Measurements from ENCODE around the gene GSTT2B.
"Not testable (repeated sequence)": the region's sequence is repeated elsewhere in the genome, so short reads cannot be mapped to it uniquely, and the experiment has no call there.

Gene GSTT2B

GRCh38 chr22:23922921-23923320, 38.1 kb downstream of the GSTT2B start:
- H3K9me3 ChIP-seq (ENCODE audit: control insufficient read depth, low read depth, low read length) = peaks cover 5% of the 10 kb centered on the region
- no peak overlapping the region for H3K27ac ChIP-seq (ENCODE audit: low read length)
- H3K27me3 ChIP-seq (ENCODE audit: control insufficient read depth, insufficient read depth, low read length) = no peaks in the 10 kb centered on the region
- no peak overlapping the region for H3K9ac ChIP-seq (ENCODE audit: low read length)
- no peak overlapping the region for H3K4me3 ChIP-seq (ENCODE audit: low read length)
- H3K36me3 ChIP-seq (ENCODE audit: control insufficient read depth, low read depth, low read length) = peaks cover 4% of the 10 kb centered on the region
- no peaks in the 10 kb centered on the region for H3K4me1 ChIP-seq (ENCODE audit: control insufficient read depth, low read depth, low read length)

GRCh38 chr22:23921586-23922201, 39.3 kb downstream of the GSTT2B start:
- not testable (repeated sequence) for H3K27me3 ChIP-seq (ENCODE audit: control insufficient read depth, insufficient read depth, low read length); H3K9ac ChIP-seq (ENCODE audit: low read length); H3K9me3 ChIP-seq (ENCODE audit: control insufficient read depth, low read depth, low read length); H3K4me1 ChIP-seq (ENCODE audit: control insufficient read depth, low read depth, low read length); H3K27ac ChIP-seq (ENCODE audit: low read length); H3K4me3 ChIP-seq (ENCODE audit: low read length); H3K36me3 ChIP-seq (ENCODE audit: control insufficient read depth, low read depth, low read length)

DNA sequence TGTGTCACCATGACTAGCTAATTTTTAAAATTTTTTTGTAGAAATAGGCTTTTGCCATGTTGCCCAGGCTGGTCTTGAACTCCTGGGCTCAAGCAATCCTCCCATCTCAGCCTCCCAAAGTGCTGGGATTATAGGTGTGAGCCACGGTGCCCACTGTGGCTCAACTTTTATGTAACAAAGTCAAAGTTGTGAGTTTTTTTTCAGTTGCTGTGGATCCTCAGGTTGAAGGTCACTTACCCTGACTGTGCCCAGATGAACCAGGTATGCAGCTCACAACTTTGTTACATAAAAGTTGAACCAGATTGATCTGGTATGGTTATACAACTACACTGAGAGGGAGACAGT, 40.8 kb downstream of the GSTT2B start:
- not testable (repeated sequence) for H3K4me1 ChIP-seq (ENCODE audit: control insufficient read depth, low read depth, low read length); H3K9me3 ChIP-seq (ENCODE audit: control insufficient read depth, low read depth, low read length); H3K27me3 ChIP-seq (ENCODE audit: control insufficient read depth, insufficient read depth, low read length); H3K36me3 ChIP-seq (ENCODE audit: control insufficient read depth, low read depth, low read length); H3K27ac ChIP-seq (ENCODE audit: low read length); H3K4me3 ChIP-seq (ENCODE audit: low read length); H3K9ac ChIP-seq (ENCODE audit: low read length)

DNA sequence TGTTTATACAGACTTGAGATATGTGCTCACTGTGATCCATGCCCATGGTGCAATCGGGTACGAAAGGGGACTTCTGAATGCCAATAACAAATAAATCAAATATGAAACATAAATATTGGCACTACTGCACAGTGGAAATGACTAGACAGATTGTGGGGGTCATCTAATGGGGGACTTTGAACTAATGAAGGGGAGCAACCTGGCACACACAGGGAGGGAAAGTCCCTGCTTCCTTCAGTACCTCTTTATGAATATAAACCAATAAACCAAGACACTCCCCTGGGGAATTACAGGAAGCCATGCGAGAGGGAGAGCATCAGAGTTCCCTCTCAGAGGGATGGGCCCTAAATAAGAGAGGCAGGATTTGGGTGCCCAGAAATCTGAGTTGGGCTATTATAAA, 45.7 kb downstream of the GSTT2B start:
- H3K27me3 ChIP-seq (ENCODE audit: control insufficient read depth, insufficient read depth, low read length) = no peaks in the 10 kb centered on the region
- no peaks in the 10 kb centered on the region for H3K36me3 ChIP-seq (ENCODE audit: control insufficient read depth, low read depth, low read length)
- no peaks in the 10 kb centered on the region for H3K9me3 ChIP-seq (ENCODE audit: control insufficient read depth, low read depth, low read length)
- H3K4me3 ChIP-seq (ENCODE audit: low read length) = no peak overlapping the region
- H3K4me1 ChIP-seq (ENCODE audit: control insufficient read depth, low read depth, low read length) = peaks cover 8% of the 10 kb centered on the region
- no peak overlapping the region for H3K27ac ChIP-seq (ENCODE audit: low read length)
- H3K9ac ChIP-seq (ENCODE audit: low read length) = no peak overlapping the region

DNA sequence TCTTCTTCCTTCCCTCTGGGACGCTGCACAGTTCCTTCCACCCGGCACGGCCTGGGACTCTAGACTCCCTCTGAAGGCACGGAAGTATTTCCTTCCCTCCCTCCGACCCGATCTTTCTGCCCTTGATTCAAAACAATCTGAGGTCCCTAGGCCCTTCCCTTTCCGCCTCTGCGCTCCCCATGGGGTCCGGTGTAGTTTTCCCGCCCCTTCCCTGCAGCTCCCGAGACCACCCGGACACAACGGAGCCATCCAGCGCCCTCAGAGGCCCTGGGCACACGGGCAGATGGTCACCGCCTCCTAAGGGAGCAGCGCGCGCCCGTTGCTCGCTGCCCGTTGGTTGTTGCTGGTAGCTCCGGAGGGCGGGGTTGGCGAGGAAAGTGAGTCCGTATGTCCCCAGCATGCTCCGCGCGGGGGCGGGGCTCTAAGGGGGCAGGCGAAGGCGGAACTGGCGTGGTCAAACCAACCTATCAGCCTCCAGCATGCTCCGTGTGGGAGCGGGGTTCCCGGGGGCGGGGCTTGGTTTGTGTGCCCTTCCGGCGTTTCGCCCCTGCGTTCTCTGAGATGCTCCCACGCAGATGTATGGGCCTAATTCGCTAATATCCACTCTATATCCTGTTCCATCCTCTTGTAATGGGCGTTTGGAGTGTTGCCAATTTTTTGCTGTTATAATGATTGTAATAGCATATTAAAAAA, 47.2 kb downstream of the GSTT2B start:
- Histone ChIP-seq H3K4me3 (ENCODE audit: low read length) (peak overlapping the region; percentile 65), H3K9me3 (ENCODE audit: control insufficient read depth, low read depth, low read length) (no peaks in the 10 kb centered on the region), H3K27me3 (ENCODE audit: control insufficient read depth, insufficient read depth, low read length) (no peaks in the 10 kb centered on the region)

GRCh38 chr22:23913306-23913660, 47.7 kb downstream of the GSTT2B start:
- Histone ChIP-seq H3K36me3 (ENCODE audit: control insufficient read depth, low read depth, low read length) (no peaks in the 10 kb centered on the region), H3K4me1 (ENCODE audit: control insufficient read depth, low read depth, low read length) (peaks cover 22% of the 10 kb centered on the region), H3K9me3 (ENCODE audit: control insufficient read depth, low read depth, low read length) (no peaks in the 10 kb centered on the region), H3K4me3 (ENCODE audit: low read length) (peak overlapping the region; percentile 65), H3K27me3 (ENCODE audit: control insufficient read depth, insufficient read depth, low read length) (no peaks in the 10 kb centered on the region), H3K9ac (ENCODE audit: low read length) (peak overlapping the region; percentile 71), H3K27ac (ENCODE audit: low read length) (peak overlapping the region; percentile 80)

More for the DNA sequence above, 47.2 kb downstream of the GSTT2B start:
- H3K9ac ChIP-seq (ENCODE audit: low read length) = peak overlapping the region; percentile 71
- H3K4me1 ChIP-seq (ENCODE audit: control insufficient read depth, low read depth, low read length) = peaks cover 17% of the 10 kb centered on the region
- H3K36me3 ChIP-seq (ENCODE audit: control insufficient read depth, low read depth, low read length) = no peaks in the 10 kb centered on the region
- peak overlapping the region; percentile 80 for H3K27ac ChIP-seq (ENCODE audit: low read length)

- Histone ChIP-seq H3K36me3 (ENCODE audit: control insufficient read depth, low read depth, low read length) (no peaks in the 10 kb centered on the region), H3K4me1 (ENCODE audit: control insufficient read depth, low read depth, low read length) (peaks cover 24% of the 10 kb centered on the region), H3K27me3 (ENCODE audit: control insufficient read depth, insufficient read depth, low read length) (no peaks in the 10 kb centered on the region), H3K27ac (ENCODE audit: low read length) (no peak overlapping the region), H3K4me3 (ENCODE audit: low read length) (no peak overlapping the region), H3K9me3 (ENCODE audit: control insufficient read depth, low read depth, low read length) (no peaks in the 10 kb centered on the region), H3K9ac (ENCODE audit: low read length) (no peak overlapping the region)
Measured at GRCh38 chr22:23912293-23912903, 48.6 kb downstream of the GSTT2B start.

- Histone ChIP-seq H3K27ac (ENCODE audit: low read length) (no peak overlapping the region), H3K4me3 (ENCODE audit: low read length) (no peak overlapping the region), H3K9me3 (ENCODE audit: control insufficient read depth, low read depth, low read length) (no peaks in the 10 kb centered on the region), H3K9ac (ENCODE audit: low read length) (no peak overlapping the region), H3K4me1 (ENCODE audit: control insufficient read depth, low read depth, low read length) (peaks cover 24% of the 10 kb centered on the region), H3K36me3 (ENCODE audit: control insufficient read depth, low read depth, low read length) (no peaks in the 10 kb centered on the region), H3K27me3 (ENCODE audit: control insufficient read depth, insufficient read depth, low read length) (no peaks in the 10 kb centered on the region)
Measured at GRCh38 chr22:23911318-23911980, 49.5 kb downstream of the GSTT2B start.

DNA sequence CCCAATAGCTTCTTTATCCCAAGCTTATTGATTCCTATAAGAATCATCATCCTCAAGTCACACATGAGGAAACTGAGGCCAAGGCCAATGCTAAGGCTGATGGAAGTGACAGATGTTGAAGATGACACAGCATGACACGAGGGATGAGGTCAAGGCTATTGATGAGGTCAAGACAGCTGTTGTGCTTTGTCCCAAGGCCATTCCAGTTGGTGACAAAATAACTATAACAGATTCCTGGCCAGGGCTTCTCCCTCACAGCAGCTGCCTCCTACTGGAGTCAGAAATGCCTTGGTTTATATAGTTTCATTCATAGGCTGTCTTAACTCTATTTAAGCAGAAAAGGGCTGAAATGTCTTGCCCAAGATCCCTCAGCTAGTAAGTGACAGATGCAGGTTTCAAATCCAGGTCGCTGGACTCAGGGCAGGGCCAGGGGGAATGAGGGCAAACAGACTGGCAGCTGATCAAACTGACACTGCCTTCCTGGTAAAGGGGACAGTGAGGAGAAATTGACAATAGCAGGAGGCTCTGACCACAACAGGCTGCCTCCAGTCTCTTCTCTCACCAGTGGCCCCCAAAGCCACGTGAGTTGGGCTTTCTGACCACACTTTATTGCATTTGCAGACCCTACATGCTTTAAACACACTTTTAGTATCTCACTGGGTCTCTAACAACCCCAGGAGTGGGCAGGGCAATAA, 50.4 kb downstream of the GSTT2B start:
- Histone ChIP-seq H3K36me3 (ENCODE audit: control insufficient read depth, low read depth, low read length) (no peaks in the 10 kb centered on the region), H3K4me3 (ENCODE audit: low read length) (no peak overlapping the region), H3K9ac (ENCODE audit: low read length) (no peak overlapping the region), H3K27ac (ENCODE audit: low read length) (no peak overlapping the region), H3K9me3 (ENCODE audit: control insufficient read depth, low read depth, low read length) (no peaks in the 10 kb centered on the region), H3K4me1 (ENCODE audit: control insufficient read depth, low read depth, low read length) (peaks cover 24% of the 10 kb centered on the region), H3K27me3 (ENCODE audit: control insufficient read depth, insufficient read depth, low read length) (no peaks in the 10 kb centered on the region)

DNA sequence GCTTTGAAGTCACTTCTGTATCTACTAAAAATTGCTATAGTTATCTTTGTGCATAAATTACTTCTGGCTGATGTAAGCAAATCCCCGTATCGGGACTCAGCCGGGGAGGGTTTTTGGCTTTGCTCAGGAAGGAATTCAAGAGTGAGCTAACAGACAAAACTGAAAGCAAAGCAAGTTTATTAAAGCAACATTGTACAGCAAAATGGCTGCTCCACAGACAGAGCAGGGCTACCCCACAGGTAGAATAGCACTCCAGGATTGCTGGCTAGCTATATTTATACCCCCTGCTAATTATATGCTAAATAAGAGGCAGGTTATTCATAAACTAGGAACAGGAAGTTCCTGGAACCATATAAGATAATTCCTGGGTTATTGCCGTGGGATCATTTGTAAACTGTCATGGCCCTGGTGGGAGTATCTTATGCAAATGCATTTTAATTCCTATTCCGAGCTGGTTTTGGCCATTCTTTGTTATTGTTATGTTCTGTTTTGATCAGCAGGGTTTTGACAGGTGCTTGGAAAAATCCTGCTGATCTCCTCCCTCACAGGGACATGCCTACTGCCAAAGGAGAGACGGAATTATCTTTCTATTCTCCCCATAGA, 51.6 kb downstream of the GSTT2B start:
- Histone ChIP-seq H3K36me3 (ENCODE audit: control insufficient read depth, low read depth, low read length) (no peaks in the 10 kb centered on the region), H3K4me3 (ENCODE audit: low read length) (no peak overlapping the region), H3K27ac (ENCODE audit: low read length) (no peak overlapping the region), H3K4me1 (ENCODE audit: control insufficient read depth, low read depth, low read length) (peaks cover 23% of the 10 kb centered on the region), H3K27me3 (ENCODE audit: control insufficient read depth, insufficient read depth, low read length) (no peaks in the 10 kb centered on the region), H3K9me3 (ENCODE audit: control insufficient read depth, low read depth, low read length) (no peaks in the 10 kb centered on the region), H3K9ac (ENCODE audit: low read length) (no peak overlapping the region)

DNA sequence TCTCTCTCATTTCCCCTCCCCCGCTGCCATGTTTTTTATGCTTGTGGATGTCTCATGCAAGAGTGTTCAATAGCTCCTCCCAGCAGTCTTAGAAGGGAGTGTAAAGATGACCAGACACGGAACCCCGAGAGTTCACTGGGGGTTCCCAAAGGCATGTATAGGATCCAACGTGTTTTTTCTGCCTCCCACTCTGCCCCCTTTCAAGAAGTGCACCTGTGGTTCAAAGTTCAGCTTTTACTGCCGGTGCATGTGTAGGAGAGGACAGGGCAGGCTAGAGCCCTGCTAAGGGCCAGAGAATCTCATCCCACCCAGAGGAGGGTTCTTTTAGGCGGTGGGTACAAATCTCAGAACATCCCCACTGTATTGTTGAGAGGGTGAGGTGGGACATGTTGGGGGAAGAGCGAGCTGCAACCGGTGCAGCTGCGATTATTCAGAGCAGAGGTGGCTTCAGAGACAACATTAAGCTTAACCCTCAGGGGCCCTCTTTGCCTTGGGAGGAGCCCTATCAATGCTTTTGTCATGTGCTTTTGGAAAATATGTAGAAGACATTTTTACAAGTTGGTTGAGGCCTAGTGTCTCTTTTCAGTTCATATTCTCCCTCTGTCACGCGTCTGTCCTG, 52.3 kb downstream of the GSTT2B start:
- no peak overlapping the region for H3K4me3 ChIP-seq (ENCODE audit: low read length)
- no peaks in the 10 kb centered on the region for H3K9me3 ChIP-seq (ENCODE audit: control insufficient read depth, low read depth, low read length)
- H3K4me1 ChIP-seq (ENCODE audit: control insufficient read depth, low read depth, low read length) = peaks cover 19% of the 10 kb centered on the region
- no peaks in the 10 kb centered on the region for H3K36me3 ChIP-seq (ENCODE audit: control insufficient read depth, low read depth, low read length)
- no peaks in the 10 kb centered on the region for H3K27me3 ChIP-seq (ENCODE audit: control insufficient read depth, insufficient read depth, low read length)
- H3K9ac ChIP-seq (ENCODE audit: low read length) = no peak overlapping the region
- H3K27ac ChIP-seq (ENCODE audit: low read length) = no peak overlapping the region

Data from iPS-18a (cell line).